ENCODE data around the gene SPHK2.

- TF ChIP-seq CTCF (IDR thresholded peaks at IDR 0.05) (no peak), POLR2AphosphoS5 (IDR thresholded peaks at IDR 0.05) (no peak), POLR2A (IDR thresholded peaks at IDR 0.05) (no peak)
Observed at GRCh38 chr19:48623556-48624066, 4.3 kb downstream of the SPHK2 start.

All from suprapubic skin (tissue), 4 donors.